SIG-M5 treated with dmso at 0.1 percent for 504 hours (cell line): ENCODE data around the gene POLR1A.

Experiments
- DNase-seq: peaks from one replicate; lab custom pipeline; 2025; ENCODE audit not compliant: unreplicated experiment; lab: John Stamatoyannopoulos, UW

The POLR1A gene

GRCh38 chr2:86038291-86039081, 67.2 kb downstream of the POLR1A start:
- DNase-seq: peak; percentile 13

- DNase-seq: no peak
These were observed 67.9 kb downstream of the POLR1A start for GRCh38 chr2:86037795-86038192.

GRCh38 chr2:86037141-86037794, 68.4 kb downstream of the POLR1A start:
- DNase-seq: no peak

- no peak for DNase-seq
These were observed 69.0 kb downstream of the POLR1A start for GRCh38 chr2:86036669-86037138.

GRCh38 chr2:86035883-86036668, 69.6 kb downstream of the POLR1A start:
- DNase-seq: peak; percentile 74

- no peak for DNase-seq
These were observed 70.3 kb downstream of the POLR1A start for GRCh38 chr2:86035376-86035882.

- no peak for DNase-seq
These were observed 71.7 kb downstream of the POLR1A start for GRCh38 chr2:86033751-86034692.

GRCh38 chr2:86032861-86033595, 72.7 kb downstream of the POLR1A start:
- DNase-seq: no peak

- no peak for DNase-seq
These were observed 74.1 kb downstream of the POLR1A start for GRCh38 chr2:86031606-86032005.

GRCh38 chr2:86031151-86031550, 74.5 kb downstream of the POLR1A start:
- DNase-seq: no peak

- DNase-seq: no peak
These were observed 75.8 kb downstream of the POLR1A start for GRCh38 chr2:86029873-86030272.

GRCh38 chr2:86028766-86029381, 76.8 kb downstream of the POLR1A start:
- no peak for DNase-seq

GRCh38 chr2:86027922-86028765, 77.5 kb downstream of the POLR1A start:
- DNase-seq: no peak

- DNase-seq: no peak
These were observed 78.3 kb downstream of the POLR1A start for GRCh38 chr2:86027196-86027921.

GRCh38 chr2:86026744-86027065, 79.0 kb downstream of the POLR1A start:
- no peak for DNase-seq

- no peak for DNase-seq
These were observed 79.5 kb downstream of the POLR1A start for GRCh38 chr2:86025976-86026743.

GRCh38 chr2:86025229-86025820, 80.4 kb downstream of the POLR1A start:
- no peak for DNase-seq
